Measurements from ENCODE around the gene RNF123.

The RNF123 gene

GRCh38 chr3:49663831-49664230 is 25.5 kb upstream of the RNF123 start:
- TF ChIP-seq SNAI2 (CRISPR knock-in tag; IDR thresholded peaks at IDR 0.05) (no peak), ISL1 (CRISPR knock-in tag; IDR thresholded peaks at IDR 0.05) (no peak), GLIS3 (CRISPR knock-in tag; IDR thresholded peaks at IDR 0.05) (no peak), TOX (CRISPR knock-in tag; IDR thresholded peaks at IDR 0.05; ENCODE audit: borderline replicate concordance) (no peak), ARNTL (CRISPR knock-in tag; IDR thresholded peaks at IDR 0.05; ENCODE audit: borderline replicate concordance, low read depth) (no peak), ZNF70 (CRISPR knock-in tag; IDR thresholded peaks at IDR 0.05) (no peak), BACH2 (CRISPR knock-in tag; IDR thresholded peaks at IDR 0.05; ENCODE audit: borderline replicate concordance) (no peak), TCF4 (CRISPR knock-in tag; IDR thresholded peaks at IDR 0.05; ENCODE audit: borderline replicate concordance) (no peak), ZC3H10 (CRISPR knock-in tag; IDR thresholded peaks at IDR 0.05) (no peak), PPARA (CRISPR knock-in tag; IDR thresholded peaks at IDR 0.05; ENCODE audit: borderline replicate concordance) (no peak), CSDC2 (CRISPR knock-in tag; IDR thresholded peaks at IDR 0.05) (no peak), CSRNP3 (CRISPR knock-in tag; IDR thresholded peaks at IDR 0.05) (no peak), RARB (CRISPR knock-in tag; IDR thresholded peaks at IDR 0.05) (no peak)
- no peak for ATAC-seq

- TF ChIP-seq TSHZ2 (CRISPR knock-in tag; IDR thresholded peaks at IDR 0.05) (no peak), PPARA (CRISPR knock-in tag; IDR thresholded peaks at IDR 0.05; ENCODE audit: borderline replicate concordance) (no peak), ZNF8 (CRISPR knock-in tag; IDR thresholded peaks at IDR 0.05) (no peak), CREB5 (CRISPR knock-in tag; IDR thresholded peaks at IDR 0.05; ENCODE audit: low read depth) (no peak), PATZ1 (CRISPR knock-in tag; IDR thresholded peaks at IDR 0.05; ENCODE audit: borderline replicate concordance) (no peak), ISL1 (CRISPR knock-in tag; IDR thresholded peaks at IDR 0.05) (no peak), GLIS3 (CRISPR knock-in tag; IDR thresholded peaks at IDR 0.05) (no peak), ZFP3 (CRISPR knock-in tag; IDR thresholded peaks at IDR 0.05) (no peak), SNAI2 (CRISPR knock-in tag; IDR thresholded peaks at IDR 0.05) (no peak), POU6F1 (CRISPR knock-in tag; IDR thresholded peaks at IDR 0.05; ENCODE audit: borderline replicate concordance, low read depth) (no peak), TOX (CRISPR knock-in tag; IDR thresholded peaks at IDR 0.05; ENCODE audit: borderline replicate concordance) (no peak), RARB (CRISPR knock-in tag; IDR thresholded peaks at IDR 0.05) (no peak), CSRNP3 (CRISPR knock-in tag; IDR thresholded peaks at IDR 0.05) (no peak), ESRRG (CRISPR knock-in tag; IDR thresholded peaks at IDR 0.05) (no peak), ARNTL (CRISPR knock-in tag; IDR thresholded peaks at IDR 0.05; ENCODE audit: borderline replicate concordance, low read depth) (no peak), TCF4 (CRISPR knock-in tag; IDR thresholded peaks at IDR 0.05; ENCODE audit: borderline replicate concordance) (no peak), BACH2 (CRISPR knock-in tag; IDR thresholded peaks at IDR 0.05; ENCODE audit: borderline replicate concordance) (no peak), ZNF565 (CRISPR knock-in tag; conservative IDR thresholded peaks at IDR 0.05; ENCODE audit: low read depth) (no peak), ZNF70 (CRISPR knock-in tag; IDR thresholded peaks at IDR 0.05) (no peak), OSR1 (CRISPR knock-in tag; IDR thresholded peaks at IDR 0.05) (no peak)
- ATAC-seq: no peak
Observed at GRCh38 chr3:49664300-49664699, 25.1 kb upstream of the RNF123 start.
